ENCODE data around the gene LGMN.

GRCh38 chr14:92692822-92693226 lies 55.6 kb downstream of the LGMN start:
- TF ChIP-seq CTCF (IDR thresholded peaks at IDR 0.05; ENCODE audit: low read depth, low read length, poor library complexity, severe bottlenecking) = no peak
- no peak for TF ChIP-seq EZH2phosphoT487 (IDR thresholded peaks at IDR 0.05; ENCODE audit: borderline replicate concordance, low read length)
